SK-N-SH (cell line): Measurements from ENCODE around the gene PERCC1. TPM values are rescaled to one million over a fixed set of nuclear protein-coding genes. Genes with fewer than 3 reads are reported as not detected.

Source experiments
- CTCF ChIA-PET: fragments of 300-600, 350-600 bp; formaldehyde crosslinking; extraction: SDS; loops from one replicate; lab custom pipeline; 2021; lab: Yijun Ruan, JAX
- POLR2A ChIA-PET: fragments of 350-600 bp; sonication (Branson Sonifier 250); formaldehyde crosslinking; extraction: SDS; loops from one replicate; lab custom pipeline; 2020; ENCODE audit warnings: antibody characterized with exemption, inconsistent platforms; lab: Yijun Ruan, JAX
- DNase-seq: peaks from one replicate; pipeline ENCODE4 v3.0.0; 2012
- H2AFZ ChIP-seq: fragments of 200-600 bp; sonication (generic); 2 replicates; pipeline ENCODE4 v1.8.1; 2016; ENCODE audit warnings: antibody characterized with exemption, mild to moderate bottlenecking, low read depth
- H3F3A ChIP-seq: fragments of 200-600 bp; sonication (generic); replicated peaks from 2 replicates; pipeline ENCODE3; 2016; ENCODE audit warnings: antibody characterized with exemption, mild to moderate bottlenecking; ENCODE audit not compliant: insufficient read depth
- H3K27ac ChIP-seq, 2 experiments: fragments of 200-500 bp in 1 of 2; fragments of 200-600 bp in 1 of 2; sonication (Bioruptor generic) in 1 of 2; sonication (generic), shearing (Covaris generic) in 1 of 2; 2 replicates each; pipeline versions ENCODE4 v1.5.1 to v1.6.1; 2014 to 2016; ENCODE audit warnings: low read depth in 2 of 2, inconsistent platforms in 1 of 2, low read length in 1 of 2, mild to moderate bottlenecking in 1 of 2, mixed read lengths in 1 of 2
- H3K27me3 ChIP-seq: fragments of 200-600 bp; sonication (generic), shearing (Covaris generic); 2 replicates; pipeline ENCODE4 v1.6.1; 2016; ENCODE audit warnings: mixed run types; ENCODE audit not compliant: insufficient read depth
- H3K36me3 ChIP-seq, 2 experiments: fragments of 200-500 bp in 1 of 2; fragments of 200-600 bp in 1 of 2; sonication (Bioruptor generic) in 1 of 2; sonication (generic) in 1 of 2; replicated peaks in 1 of 2; 2 replicates each; pipeline versions ENCODE3 to v1.5.1; 2014 to 2016; ENCODE audit warnings: low read length in 1 of 2, mild to moderate bottlenecking in 1 of 2; ENCODE audit not compliant: insufficient read depth in 2 of 2, control insufficient read depth in 1 of 2
- H3K4me1 ChIP-seq, 2 experiments: fragments of 200-500 bp in 1 of 2; fragments of 200-600 bp in 1 of 2; sonication (Bioruptor generic) in 1 of 2; sonication (generic), shearing (Covaris generic) in 1 of 2; 2 replicates each; pipeline versions ENCODE4 v1.5.1 to v1.6.1; 2014 to 2016; ENCODE audit warnings: low read depth in 1 of 2, low read length in 1 of 2, mixed run types in 1 of 2; ENCODE audit not compliant: insufficient read depth in 2 of 2, control insufficient read depth in 1 of 2
- H3K4me2 ChIP-seq: fragments of 200-600 bp; sonication (generic), shearing (Covaris generic); 2 replicates; pipeline ENCODE4 v1.6.1; 2017; ENCODE audit warnings: mixed run types
- H3K4me3 ChIP-seq, 2 experiments: fragments of 200-500 bp in 1 of 2; fragments of 200-600 bp in 1 of 2; sonication (Bioruptor generic) in 1 of 2; sonication (generic), shearing (Covaris generic) in 1 of 2; 2 replicates each; pipeline versions ENCODE4 v1.5.1 to v1.8.1; 2014 to 2016; ENCODE audit warnings: low read depth in 2 of 2, inconsistent platforms in 1 of 2, low read length in 1 of 2, mild to moderate bottlenecking in 1 of 2, mixed read lengths in 1 of 2, moderate library complexity in 1 of 2
- H3K79me2 ChIP-seq: fragments of 200-600 bp; sonication (generic); 2 replicates; pipeline ENCODE4 v1.8.1; 2017; ENCODE audit warnings: mild to moderate bottlenecking; ENCODE audit not compliant: insufficient read depth
- H3K9ac ChIP-seq: fragments of 200-600 bp; sonication (generic); 2 replicates; pipeline ENCODE4 v1.6.1; 2017; ENCODE audit warnings: mixed run types
- H3K9me2 ChIP-seq: fragments of 200-600 bp; sonication (generic); 2 replicates; pipeline ENCODE4 v1.6.1; 2017; ENCODE audit warnings: mixed run types
- H3K9me3 ChIP-seq: fragments of 200-600 bp; sonication (generic); 2 replicates; pipeline ENCODE4 v1.6.1; 2017; ENCODE audit warnings: mixed run types, mild to moderate bottlenecking, moderate library complexity
- H4K20me1 ChIP-seq: fragments of 200-600 bp; sonication (generic); 2 replicates; pipeline ENCODE4 v1.6.1; 2017; ENCODE audit warnings: mild to moderate bottlenecking, mixed run types; ENCODE audit not compliant: insufficient read depth
- CHD2 ChIP-seq: fragments of 150-350 bp; IDR thresholded peaks from 2 replicates; pipeline ENCODE4 v1.6.1; 2018; ENCODE audit warnings: low read length; ENCODE audit not compliant: partially characterized antibody
- ELF1 ChIP-seq: IDR thresholded peaks from 2 replicates; pipeline ENCODE4 v1.4.0; 2012
- FOSL2 ChIP-seq: IDR thresholded peaks from 2 replicates; pipeline ENCODE4 v1.4.0; 2012; ENCODE audit warnings: low read depth, mild to moderate bottlenecking, moderate library complexity, borderline replicate concordance
- FOXJ3 ChIP-seq: sonication (generic); formaldehyde crosslinking; IDR thresholded peaks from 2 replicates; pipeline ENCODE4 v1.5.1; 2020; ENCODE audit warnings: mild to moderate bottlenecking, missing genetic modification reagents
- FOXM1 ChIP-seq: IDR thresholded peaks from 2 replicates; pipeline ENCODE4 v1.4.0; 2012; ENCODE audit warnings: low read depth, mild to moderate bottlenecking
- GABPA ChIP-seq: IDR thresholded peaks from 2 replicates; pipeline ENCODE4 v1.4.0; 2012; ENCODE audit warnings: low read depth, mild to moderate bottlenecking
- GATA2 ChIP-seq: sonication (generic); formaldehyde crosslinking; IDR thresholded peaks from 2 replicates; pipeline ENCODE4 v1.5.0; 2020; ENCODE audit warnings: mild to moderate bottlenecking, missing genetic modification reagents
- IRF3 ChIP-seq: fragments of 150-350 bp; IDR thresholded peaks from 2 replicates; pipeline ENCODE4 v1.6.1; 2016; ENCODE audit warnings: mild to moderate bottlenecking, low read depth, low read length
- JUND ChIP-seq: IDR thresholded peaks from 2 replicates; pipeline ENCODE4 v1.4.0; 2012
- MEF2A ChIP-seq: IDR thresholded peaks from 2 replicates; pipeline ENCODE4 v1.4.0; 2012; ENCODE audit warnings: low read depth, borderline replicate concordance
- MXI1 ChIP-seq: IDR thresholded peaks from 2 replicates; pipeline ENCODE4 v1.6.1; 2012; ENCODE audit warnings: mild to moderate bottlenecking, low read depth, low read length, improper control_type of control experiment
- PBX3 ChIP-seq: IDR thresholded peaks from 2 replicates; pipeline ENCODE4; 2012
- POLR2AphosphoS5 ChIP-seq: IDR thresholded peaks from 2 replicates; pipeline ENCODE4 v1.6.1; 2012; ENCODE audit warnings: low read depth, low read length
- RAD21 ChIP-seq: IDR thresholded peaks from 2 replicates; pipeline ENCODE4 v1.6.1; 2012; ENCODE audit warnings: mild to moderate bottlenecking, low read length
- RCOR1 ChIP-seq: fragments of 150-350 bp; IDR thresholded peaks from 2 replicates; pipeline ENCODE4 v1.6.1; 2017; ENCODE audit warnings: antibody characterized with exemption, low read length
- RXRA ChIP-seq: IDR thresholded peaks from 2 replicates; pipeline ENCODE4 v1.4.0; 2012; ENCODE audit warnings: low read depth, mild to moderate bottlenecking, borderline replicate concordance
- SIN3A ChIP-seq: IDR thresholded peaks from 2 replicates; pipeline ENCODE4 v1.6.1; 2012; ENCODE audit warnings: low read depth, mild to moderate bottlenecking, low read length, moderate library complexity, borderline replicate concordance
- SMC3 ChIP-seq: IDR thresholded peaks from 2 replicates; pipeline ENCODE4 v1.6.1; 2012; ENCODE audit warnings: low read depth, low read length, improper control_type of control experiment
- TEAD4 ChIP-seq: IDR thresholded peaks from 2 replicates; pipeline ENCODE4 v1.4.0; 2012; ENCODE audit warnings: mild to moderate bottlenecking, borderline replicate concordance; ENCODE audit not compliant: insufficient read depth
- USF2 ChIP-seq: fragments of 150-350 bp; IDR thresholded peaks from 2 replicates; pipeline ENCODE4 v1.6.1; 2017; ENCODE audit warnings: antibody characterized with exemption, low read length, low read depth, borderline replicate concordance
- WGBS: methylation state at CpG from one replicate; pipeline ENCODE4 v1.1.6; 2017; ENCODE audit warnings: low lambda C conversion rate; 5-methylcytosine and 5-hydroxymethylcytosine counted together
- polyA plus RNA-seq, 3 experiments: library from polyadenylated mRNA; depleted of rRNA; stranded (reverse); fragments of >200 nt; gene quantifications; 2 replicates each; pipeline ENCODE4 v1.2.3, GENCODE V29; 2012

Gene PERCC1
- polyA plus RNA-seq, 1 of the 3 experiments (the other 2 are of a cell fraction): not detected

GRCh38 chr16:1469693-1470201 is 38.9 kb downstream of the PERCC1 start:
- DNase-seq: no peak
- Histone ChIP-seq H3K4me3 (no peak overlapping the region), H3K4me2 (no peak overlapping the region), H3K9ac (no peak overlapping the region), H3K27me3 (no peaks in the 10 kb centered on the region), H3F3A (no peaks in the 10 kb centered on the region), H3K27ac (no peak overlapping the region), H3K36me3 (no peaks in the 10 kb centered on the region), H3K9me2 (no peaks in the 10 kb centered on the region)
- POLR2A ChIA-PET: no interaction called here
- CTCF ChIA-PET: no interaction called here
- no peak for TF ChIP-seq FOSL2
- TF ChIP-seq ELF1: no peak
- TF ChIP-seq GATA2 (CRISPR knock-in tag): no peak
- TF ChIP-seq POLR2AphosphoS5: no peak
- no peak for TF ChIP-seq TEAD4
- no peak for TF ChIP-seq JUND
- no peak for TF ChIP-seq FOXJ3
- no peak for TF ChIP-seq GABPA
- TF ChIP-seq CHD2: no peak
- TF ChIP-seq SIN3A: no peak
- TF ChIP-seq SMC3: no peak
- no peak for TF ChIP-seq RXRA
- no peak for TF ChIP-seq MEF2A
- no peak for TF ChIP-seq PBX3
- no peak for TF ChIP-seq FOXM1
- TF ChIP-seq RCOR1: no peak
- TF ChIP-seq USF2: no peak
- TF ChIP-seq IRF3: no peak
- no peak for TF ChIP-seq MXI1
- TF ChIP-seq RAD21: no peak
- TF ChIP-seq, all 33 proteins: peak for 0
- Histone ChIP-seq H2AFZ (no peak overlapping the region), H3K9me3 (no peaks in the 10 kb centered on the region), H4K20me1 (peaks cover 11% of the 10 kb centered on the region; the same call in 1 of the 2 replicates), H3K79me2 (peaks cover 79% of the 10 kb centered on the region), H3K4me1 (peaks cover 5 to 7% of the 10 kb centered on the region in 2 experiments; a peak in 2 of 4 replicates)
- WGBS: 92% methylated on average over 20 of the region's 20 CpGs
